Esophagus squamous epithelium (tissue), 5 donors: ENCODE measurements around the gene KIAA0513. TPM values are rescaled to one million over a fixed set of nuclear protein-coding genes. Genes with fewer than 3 reads are reported as not detected.
A peak's percentile ranks its signal among the peaks of the same experiment; 100 is the strongest.

ENCODE experiments used
- DNase-seq: peaks from one replicate; lab custom pipeline; 2025; lab: John Stamatoyannopoulos, UW
- H3K27ac ChIP-seq, 4 donors: fragments of 200-600 bp; sonication (generic); one replicate each; pipeline ENCODE4 v1.5.1; 2016 to 2019; ENCODE audit warnings: mild to moderate bottlenecking in 1 of 4
- H3K27me3 ChIP-seq, 4 donors: fragments of 200-600 bp; sonication (generic); 1 replicate in 3 of 4; 2 replicates in 1 of 4; pipeline versions ENCODE4 v1.5.1 to v1.6.0; 2017 to 2021; ENCODE audit warnings: antibody characterized with exemption in 1 of 4
- H3K36me3 ChIP-seq, 3 donors: fragments of 200-600 bp; sonication (generic); one replicate each; pipeline ENCODE4 v1.5.1; 2016 to 2019
- H3K4me1 ChIP-seq, 3 donors: fragments of 200-600 bp; sonication (generic); one replicate each; pipeline ENCODE4 v1.5.1; 2017 to 2019
- H3K4me3 ChIP-seq, 4 donors: fragments of 200-600 bp; sonication (generic); 1 replicate in 3 of 4; 2 replicates in 1 of 4; pipeline ENCODE4 v1.5.1; 2016 to 2019; ENCODE audit warnings: mild to moderate bottlenecking in 2 of 4, moderate library complexity in 1 of 4
- H3K9me3 ChIP-seq, 3 donors: fragments of 200-600 bp; sonication (generic); one replicate each; pipeline ENCODE4 v1.5.1; 2016 to 2019
- CTCF ChIP-seq, 6 experiments: fragments of 450-650 bp in 4 of 6; fragments of 200-600 bp in 2 of 6; sonication (generic) in 2 of 6; IDR thresholded peaks; one replicate each; pipeline ENCODE4 v1.5.1; 2016 to 2019; ENCODE audit warnings: antibody characterized with exemption in 6 of 6, mild to moderate bottlenecking in 4 of 6, moderate library complexity in 4 of 6
- POLR2A ChIP-seq, 4 donors: fragments of 450-650 bp; IDR thresholded peaks; one replicate each; pipeline ENCODE4 v1.6.1; 2017; ENCODE audit warnings: antibody characterized with exemption in 4 of 4, mild to moderate bottlenecking in 4 of 4, moderate library complexity in 3 of 4
- WGBS, 2 donors: methylation state at CpG; one replicate each; pipeline ENCODE4 v1.1.5; 2018; 5-methylcytosine and 5-hydroxymethylcytosine counted together
- intact Hi-C: fragments of 100-400 bp; cut with DNase I; formaldehyde crosslinking; loops from one replicate; pipeline ENCODE4 v1.15.0; 2022
- total RNA-seq, 4 donors: library from RNA; depleted of rRNA; stranded (reverse); fragments of >200 nt; gene quantifications; one replicate each; pipeline ENCODE4 v1.1.0, GENCODE V29; 2016
- donor health status: DM: yes; HTN: yes; CAD: no.

Gene KIAA0513
- total RNA-seq, 4 donors from 2014 or later, result 9.0 to 11.4 (median 9.7) TPM

DNA sequence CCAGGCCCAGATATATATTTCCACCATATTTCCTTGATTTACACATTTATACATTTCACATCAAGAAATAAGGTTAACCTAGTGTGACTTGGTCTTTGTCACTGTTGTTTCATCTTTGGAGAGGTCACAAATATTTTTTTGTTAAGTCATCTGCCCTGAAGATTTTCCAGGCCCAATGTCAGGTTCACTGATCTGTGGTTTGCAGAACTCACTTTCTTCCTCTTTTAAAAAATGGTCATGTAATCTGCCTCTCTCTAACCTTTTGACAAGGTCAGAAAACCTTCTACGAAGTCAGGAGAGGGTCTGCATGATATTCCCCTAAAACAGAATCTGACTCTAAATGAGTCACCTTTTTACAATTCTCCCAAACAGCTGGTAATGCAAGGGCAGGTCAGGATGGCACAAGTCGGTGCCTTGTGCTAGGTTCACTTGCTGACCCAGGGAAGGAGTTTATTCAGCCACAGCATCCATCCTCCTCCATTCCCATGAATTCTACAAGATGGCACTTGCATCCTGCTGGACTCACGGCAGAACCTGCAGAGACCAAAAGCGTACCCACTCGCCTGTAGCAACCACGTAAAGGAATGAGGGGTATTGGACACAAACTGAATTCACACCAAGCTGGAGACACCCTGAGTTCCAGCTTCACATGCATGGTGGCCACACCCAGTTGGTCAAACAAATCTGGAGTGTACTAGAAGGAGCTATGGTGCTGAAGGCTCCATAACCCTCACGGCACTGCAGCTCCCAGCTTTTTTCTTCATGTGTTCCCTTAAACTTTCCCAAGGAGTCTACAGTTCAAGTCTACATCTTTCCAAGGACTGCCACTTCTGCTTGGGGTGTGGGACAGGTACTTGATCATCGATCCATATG lies 1.6 kb upstream of the KIAA0513 start:
- TF ChIP-seq POLR2A (IDR thresholded peaks at IDR 0.05) (no peak), CTCF (IDR thresholded peaks at IDR 0.05) (no peak)
- Histone ChIP-seq H3K9me3 (no peaks in the 10 kb centered on the region), H3K27ac (peak overlapping the region in 3 of 4 donors; percentile 93 to 96 (median 94)), H3K27me3 (no peaks in the 10 kb centered on the region), H3K36me3 (no peaks in the 10 kb centered on the region), H3K4me3 (peak overlapping the region in 1 of 4 donors; percentile 95), H3K4me1 (peaks cover 34 to 51% (median 35%) of the 10 kb centered on the region in 3 donors)
- WGBS, 2 donors, result 75 to 77% methylated on average over 4 to 8 of the region's 8 CpGs
- no peak for DNase-seq
- intact Hi-C loops, result no loop called here

DNA sequence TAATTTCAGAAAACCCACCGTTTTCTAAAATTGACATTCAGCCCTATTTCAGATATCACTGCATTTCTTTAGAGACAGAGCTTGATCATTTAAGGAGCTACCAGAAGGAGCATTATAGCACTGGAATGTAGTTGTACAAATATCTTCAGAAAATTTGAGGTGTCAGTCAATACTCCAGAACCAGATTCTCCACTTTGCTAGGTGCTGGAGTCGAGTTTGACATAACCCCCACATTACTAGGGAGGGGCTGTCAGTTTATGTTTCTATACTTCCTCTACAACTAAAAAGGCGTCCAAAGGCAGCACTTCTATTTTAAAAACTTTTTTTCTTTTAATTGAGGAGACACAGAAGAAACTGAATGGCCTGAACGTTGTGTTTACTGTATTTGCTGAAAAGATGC lies 892 bp upstream of the KIAA0513 start:
- Histone ChIP-seq H3K9me3 (no peaks in the 10 kb centered on the region), H3K4me1 (peaks cover 34 to 56% (median 35%) of the 10 kb centered on the region in 3 donors), H3K36me3 (peaks cover 0 to 2% (median 0%) of the 10 kb centered on the region in 3 donors), H3K27ac (peak overlapping the region in 3 of 4 donors; percentile 93 to 96 (median 94)), H3K4me3 (peak overlapping the region; percentile 74 to 95 (median 85)), H3K27me3 (no peaks in the 10 kb centered on the region)
- intact Hi-C loops, result no loop called here
- TF ChIP-seq POLR2A (IDR thresholded peaks at IDR 0.05), result no peak
- no peak for TF ChIP-seq CTCF (IDR thresholded peaks at IDR 0.05)
- WGBS, 2 donors, result 29 to 46% methylated on average over 4 of the region's 4 CpGs
- no peak for DNase-seq

DNA sequence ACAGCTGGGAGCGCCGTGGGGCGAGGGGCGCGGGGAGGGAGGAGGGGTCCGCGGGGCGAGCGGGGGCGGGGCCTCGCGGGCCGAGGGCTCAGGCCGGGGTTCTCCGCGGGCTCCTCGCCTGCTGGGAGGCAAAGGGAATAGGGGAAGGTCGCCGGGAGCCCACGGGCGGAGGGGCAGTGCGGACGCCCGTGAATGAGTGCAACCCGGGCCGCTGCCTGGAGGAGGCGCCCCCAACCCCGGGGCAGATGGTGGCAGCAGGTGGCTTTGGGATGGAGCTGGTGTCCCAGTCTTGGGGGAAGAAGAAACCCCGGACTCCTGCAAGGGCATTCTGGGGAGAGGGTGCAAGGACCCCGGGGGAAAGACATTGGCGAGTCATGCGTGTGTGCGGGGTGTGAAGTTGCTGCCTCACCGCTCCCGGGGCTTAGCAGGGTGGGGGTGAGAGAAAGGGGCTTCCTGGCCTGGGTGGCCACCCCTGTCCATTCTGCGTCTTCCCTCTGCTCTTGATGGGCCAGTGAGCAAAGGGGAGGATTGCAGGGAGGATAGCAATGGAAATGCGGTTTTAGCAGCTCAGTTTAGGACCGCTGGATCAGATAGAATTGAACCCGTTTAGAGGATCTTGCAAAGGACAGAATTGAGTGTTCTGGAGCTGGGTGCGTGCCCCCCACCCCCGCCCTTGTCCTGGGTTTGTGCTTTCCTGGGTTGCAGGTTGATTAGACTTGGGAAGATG lies 526 bp downstream of the KIAA0513 start:
- Histone ChIP-seq H3K27ac (peak overlapping the region; percentile 87 to 94 (median 92)), H3K4me1 (peaks cover 34 to 60% (median 35%) of the 10 kb centered on the region in 3 donors), H3K27me3 (no peaks in the 10 kb centered on the region), H3K36me3 (peaks cover 0 to 16% (median 0%) of the 10 kb centered on the region in 3 donors), H3K4me3 (peak overlapping the region; percentile 74 to 95 (median 85)), H3K9me3 (no peaks in the 10 kb centered on the region)
- 0 to 1% methylated on average over 4 to 22 of the region's 41 CpGs for WGBS, 2 donors
- intact Hi-C loops, result no loop called here
- no peak for DNase-seq
- TF ChIP-seq POLR2A (IDR thresholded peaks at IDR 0.05) (no peak), CTCF (IDR thresholded peaks at IDR 0.05) (peak in 2 of 6 experiments; percentile 11 to 14)

DNA sequence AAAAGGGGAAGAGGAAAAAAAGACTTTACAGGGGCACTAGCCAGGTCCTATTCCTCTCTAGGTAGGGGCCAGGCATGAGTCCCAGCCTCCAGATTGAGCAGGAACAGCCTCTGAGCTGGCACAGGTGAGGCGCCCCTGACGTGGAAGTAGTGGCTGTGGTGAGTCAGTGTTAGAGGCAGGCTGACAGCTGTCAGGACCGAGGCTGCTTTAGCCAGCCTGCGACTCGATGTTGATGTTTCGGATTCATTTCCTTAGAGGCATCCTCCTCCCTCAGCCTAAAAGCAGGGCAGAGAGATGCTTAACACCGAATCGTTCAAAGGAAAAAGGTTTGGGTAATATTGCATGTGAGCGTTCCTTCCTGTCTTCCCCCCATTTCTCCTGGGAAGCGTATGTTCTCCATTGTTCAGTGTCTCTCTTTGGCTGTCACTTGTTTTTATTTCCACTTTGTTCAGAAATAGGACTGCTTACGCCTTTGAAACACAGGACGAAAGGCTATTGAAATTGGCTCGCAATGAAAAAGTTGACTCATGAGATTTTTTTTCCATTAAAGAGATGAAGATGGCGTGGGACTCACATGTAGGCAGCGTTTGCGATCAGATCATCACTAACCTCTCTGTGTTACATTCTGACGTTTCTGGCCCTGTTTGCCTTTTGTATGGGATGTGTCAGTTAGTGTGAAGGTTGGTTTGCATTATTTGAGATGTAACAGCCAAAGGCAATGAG lies 1.3 kb downstream of the KIAA0513 start:
- WGBS, 2 donors, result 13 to 27% methylated on average over 15 of the region's 17 CpGs
- intact Hi-C loops, result no loop called here
- H3K27me3 ChIP-seq, result no peaks in the 10 kb centered on the region
- H3K27ac ChIP-seq, result peak overlapping the region; percentile 87 to 94 (median 92)
- peaks cover 34 to 60% (median 35%) of the 10 kb centered on the region in 3 donors for H3K4me1 ChIP-seq
- TF ChIP-seq CTCF (IDR thresholded peaks at IDR 0.05), result no peak
- TF ChIP-seq POLR2A (IDR thresholded peaks at IDR 0.05), result peak in 1 of 4 donors; percentile 47
- H3K9me3 ChIP-seq, result no peaks in the 10 kb centered on the region
- H3K36me3 ChIP-seq, result peaks cover 0 to 20% (median 0%) of the 10 kb centered on the region in 3 donors
- peak overlapping the region; percentile 74 to 95 (median 85) for H3K4me3 ChIP-seq
- DNase-seq, result no peak
